Caco-2 (cell line): ENCODE measurements around the gene PCNX3. TPM values are rescaled to one million over a fixed set of nuclear protein-coding genes. Genes with fewer than 3 reads are reported as not detected.

Experiments used
- BruUV-seq: library from RNA; stranded (reverse); fragments of 400-500 nt; replicated peaks from 2 replicates; lab custom pipeline; 2021; lab: Mats Ljungman, UMichigan
- CTCF ChIA-PET: fragments of 300-600 bp; sonication (Branson Sonifier 250); formaldehyde crosslinking; loops from one replicate; lab custom pipeline; 2022; ENCODE audit warnings: antibody characterized with exemption; lab: Charles Lee
- POLR2A ChIA-PET: fragments of 300-600 bp; sonication (Branson Sonifier 250); formaldehyde crosslinking; loops from one replicate; lab custom pipeline; 2022; ENCODE audit warnings: antibody characterized with exemption; lab: Charles Lee
- DNase-seq, 2 experiments: peaks; one replicate each; pipeline versions ENCODE4 v3.0.0 to v3.0.0-alpha.2; 2020 to 2022
- H3K27me3 ChIP-seq: replicated peaks from 2 replicates; pipeline ENCODE4 v1.6.0; 2011; ENCODE audit warnings: low read length; ENCODE audit not compliant: control insufficient read depth, insufficient read depth
- H3K36me3 ChIP-seq: 2 replicates; pipeline ENCODE4 v1.5.1; 2011; ENCODE audit warnings: low read length; ENCODE audit not compliant: control insufficient read depth, insufficient read depth
- H3K4me1 ChIP-seq: fragments of 250-450 bp; sonication (Bioruptor Pico); 2 replicates; pipeline ENCODE4 v1.5.1; 2020; ENCODE audit warnings: mild to moderate bottlenecking
- H3K4me3 ChIP-seq: 2 replicates; pipeline ENCODE4 v1.5.1; 2011; ENCODE audit warnings: low read depth, mild to moderate bottlenecking, control low read depth, low read length
- H3K9me3 ChIP-seq: fragments of 250-450 bp; sonication (Bioruptor Pico); 2 replicates; pipeline ENCODE4 v1.5.1; 2020; ENCODE audit warnings: mild to moderate bottlenecking, moderate library complexity
- H3K27ac Mint-ChIP-seq: one replicate; pipeline ENCODE4 v1.8.0; 2022; ENCODE audit warnings: mixed read lengths; ENCODE audit not compliant: unreplicated experiment
- H3K27me3 Mint-ChIP-seq: one replicate; pipeline ENCODE4 v1.8.0; 2022; ENCODE audit warnings: mixed read lengths; ENCODE audit not compliant: insufficient read depth, unreplicated experiment
- H3K36me3 Mint-ChIP-seq: one replicate; pipeline ENCODE4 v1.8.0; 2022; ENCODE audit warnings: mild to moderate bottlenecking, mixed read lengths; ENCODE audit not compliant: insufficient read depth, unreplicated experiment
- H3K4me1 Mint-ChIP-seq: one replicate; pipeline ENCODE4 v1.8.0; 2022; ENCODE audit warnings: low read depth, mixed read lengths; ENCODE audit not compliant: unreplicated experiment
- H3K4me3 Mint-ChIP-seq: one replicate; pipeline ENCODE4 v1.8.0; 2022; ENCODE audit warnings: mild to moderate bottlenecking, moderate library complexity, mixed read lengths; ENCODE audit not compliant: unreplicated experiment
- H3K9me3 Mint-ChIP-seq: one replicate; pipeline ENCODE4 v1.8.0; 2022; ENCODE audit warnings: mixed read lengths; ENCODE audit not compliant: unreplicated experiment
- intact Hi-C: fragments of 100-400 bp; cut with micrococcal nuclease; formaldehyde crosslinking; loops from one replicate; pipeline ENCODE4 v1.10.0; 2022; ENCODE audit not compliant: unreplicated experiment
- total RNA-seq: library from RNA; stranded (reverse); gene quantifications from 2 replicates; pipeline ENCODE4 v1.2.3, GENCODE V29; 2022
- TF ChIP-seq, protein P1 (sequence below), 2 experiments: fragments of 200-600 bp in 1 of 2; IDR thresholded peaks; 1 replicate in 1 of 2; 2 replicates in 1 of 2; pipeline versions ENCODE4 v1.5.1 to v1.8.0; 2011 to 2022; ENCODE audit warnings: antibody characterized with exemption in 1 of 2, control low read depth in 1 of 2, inconsistent platforms in 1 of 2, low read depth in 1 of 2, low read length in 1 of 2, mild to moderate bottlenecking in 1 of 2, moderate library complexity in 1 of 2; ENCODE audit not compliant: insufficient read depth in 1 of 2, severe bottlenecking in 1 of 2, unreplicated experiment in 1 of 2

Gene PCNX3
- total RNA-seq, 1 experiment from 2014 or later: 52.7 TPM

DNA sequence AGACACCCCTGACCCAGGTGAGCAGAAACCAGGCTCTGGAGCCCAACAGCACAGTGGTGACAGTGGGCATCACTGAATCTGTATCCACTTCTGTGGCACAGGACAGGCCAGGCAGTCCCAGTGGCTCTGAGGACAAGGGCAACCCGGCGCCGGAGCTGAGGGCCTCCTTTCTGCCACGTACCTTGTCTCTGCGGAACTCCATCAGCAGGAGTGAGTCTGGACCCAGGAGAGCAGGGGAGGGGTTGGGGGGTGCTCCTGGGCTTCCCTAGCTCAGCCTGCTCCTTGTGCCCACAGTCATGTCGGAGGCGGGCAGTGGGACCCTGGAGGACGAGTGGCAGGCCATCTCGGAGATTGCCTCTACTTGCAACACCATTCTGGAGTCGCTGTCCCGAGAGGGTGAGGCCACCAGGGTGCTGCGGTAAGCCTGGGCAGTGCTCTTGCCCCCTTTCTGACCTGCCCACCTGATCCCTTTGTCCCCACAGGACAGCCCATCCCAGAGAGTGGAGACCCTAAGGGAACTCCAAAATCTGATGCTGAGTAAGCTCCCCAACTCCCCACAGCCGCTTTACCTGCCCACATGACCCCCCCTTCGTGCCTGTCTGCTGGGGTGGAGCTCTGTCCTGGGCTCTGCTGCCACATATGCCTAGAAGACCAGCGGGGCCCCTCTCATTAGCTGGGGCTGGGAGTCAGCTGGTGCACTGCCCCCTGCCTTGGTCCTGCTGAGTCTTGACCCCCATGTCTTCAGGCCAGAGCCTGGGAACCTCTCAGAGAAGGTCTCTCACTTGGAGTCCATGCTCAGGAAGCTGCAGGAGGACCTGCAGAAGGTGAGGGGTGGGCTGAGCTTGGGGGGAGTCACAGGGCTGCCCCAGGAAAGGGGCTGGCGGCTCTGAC lies 34.3 kb downstream of the PCNX3 start:
- ChIA-PET CTCF (interaction anchor here (0.7 kb wide), 1 partner anchor 76 kb away, joined by 3 read pairs; no protein-coding TSS in a partner anchor), POLR2A (no interaction called here)
- Histone ChIP-seq H3K36me3 (no peaks in the 10 kb centered on the region), H3K4me3 (no peak overlapping the region), H3K27me3 (no peaks in the 10 kb centered on the region), H3K9me3 (no peaks in the 10 kb centered on the region), H3K4me1 (peaks cover 33% of the 10 kb centered on the region)
- no peak overlapping the region for H3K4me3 Mint-ChIP-seq
- H3K36me3 Mint-ChIP-seq: peaks cover 38% of the 10 kb centered on the region
- BruUV-seq: no TSS peak
- no peaks in the 10 kb centered on the region for H3K27me3 Mint-ChIP-seq
- TF ChIP-seq, protein P1, sequence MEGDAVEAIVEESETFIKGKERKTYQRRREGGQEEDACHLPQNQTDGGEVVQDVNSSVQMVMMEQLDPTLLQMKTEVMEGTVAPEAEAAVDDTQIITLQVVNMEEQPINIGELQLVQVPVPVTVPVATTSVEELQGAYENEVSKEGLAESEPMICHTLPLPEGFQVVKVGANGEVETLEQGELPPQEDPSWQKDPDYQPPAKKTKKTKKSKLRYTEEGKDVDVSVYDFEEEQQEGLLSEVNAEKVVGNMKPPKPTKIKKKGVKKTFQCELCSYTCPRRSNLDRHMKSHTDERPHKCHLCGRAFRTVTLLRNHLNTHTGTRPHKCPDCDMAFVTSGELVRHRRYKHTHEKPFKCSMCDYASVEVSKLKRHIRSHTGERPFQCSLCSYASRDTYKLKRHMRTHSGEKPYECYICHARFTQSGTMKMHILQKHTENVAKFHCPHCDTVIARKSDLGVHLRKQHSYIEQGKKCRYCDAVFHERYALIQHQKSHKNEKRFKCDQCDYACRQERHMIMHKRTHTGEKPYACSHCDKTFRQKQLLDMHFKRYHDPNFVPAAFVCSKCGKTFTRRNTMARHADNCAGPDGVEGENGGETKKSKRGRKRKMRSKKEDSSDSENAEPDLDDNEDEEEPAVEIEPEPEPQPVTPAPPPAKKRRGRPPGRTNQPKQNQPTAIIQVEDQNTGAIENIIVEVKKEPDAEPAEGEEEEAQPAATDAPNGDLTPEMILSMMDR (IDR thresholded peaks at IDR 0.05; ENCODE audit: insufficient read depth in 1 of 2, low read depth in 1 of 2, low read length in 1 of 2, severe bottlenecking in 1 of 2, unreplicated experiment in 1 of 2): no peak
- no peak overlapping the region for H3K27ac Mint-ChIP-seq
- peaks cover 18% of the 10 kb centered on the region for H3K4me1 Mint-ChIP-seq
- peak in 1 of 2 experiments; percentile 35 for DNase-seq
- intact Hi-C loops: loop anchor here (5.0 kb wide), 1 partner anchor 207 kb away; the partner anchor contains the start of gene CFL1
- no peaks in the 10 kb centered on the region for H3K9me3 Mint-ChIP-seq

DNA sequence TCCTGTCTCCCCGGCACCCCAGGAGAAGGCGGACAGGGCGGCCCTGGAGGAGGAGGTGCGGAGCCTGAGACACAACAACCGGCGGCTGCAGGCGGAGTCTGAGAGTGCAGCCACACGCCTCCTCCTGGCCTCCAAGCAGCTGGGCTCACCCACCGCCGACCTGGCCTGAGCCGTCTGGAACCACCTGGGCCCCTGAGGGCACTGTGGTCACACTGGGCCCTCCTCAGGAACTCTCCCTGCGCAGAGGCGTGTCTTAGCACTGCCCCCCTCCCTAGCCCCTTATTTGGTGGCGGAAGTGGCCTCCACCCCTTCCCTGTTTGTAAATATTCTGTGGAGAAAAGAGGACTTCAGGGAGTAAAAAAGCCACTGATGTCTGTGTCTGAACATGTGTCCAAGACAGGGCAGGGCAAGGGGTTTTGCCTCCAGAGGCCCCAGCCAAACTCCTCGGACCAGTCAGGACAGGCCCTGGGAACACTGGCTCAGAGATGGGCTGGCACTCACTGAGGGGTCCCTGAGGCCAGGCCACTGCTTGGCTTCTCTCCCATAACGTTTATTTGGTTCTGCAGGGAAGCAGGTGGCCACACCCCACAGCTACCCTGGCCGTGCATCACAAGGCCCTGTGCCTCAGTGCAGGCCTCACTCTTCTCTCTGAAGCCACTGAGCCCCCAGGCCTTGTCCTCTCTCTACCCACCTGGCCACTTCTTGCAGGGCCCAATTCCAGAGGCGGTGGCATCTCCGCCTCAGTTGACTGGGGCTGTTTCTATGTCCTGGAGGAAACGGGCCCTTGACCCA lies 35.2 kb downstream of the PCNX3 start:
- Histone ChIP-seq H3K4me3 (no peak overlapping the region), H3K27me3 (no peaks in the 10 kb centered on the region), H3K36me3 (no peaks in the 10 kb centered on the region), H3K9me3 (no peaks in the 10 kb centered on the region), H3K4me1 (peaks cover 28% of the 10 kb centered on the region)
- BruUV-seq: no TSS peak
- CTCF ChIA-PET: interaction anchor here (0.7 kb wide), 1 partner anchor 77 kb away, joined by 3 read pairs; no protein-coding TSS in a partner anchor
- H3K9me3 Mint-ChIP-seq: no peaks in the 10 kb centered on the region
- peak in 1 of 2 experiments; percentile 42 for DNase-seq
- H3K4me1 Mint-ChIP-seq: peaks cover 18% of the 10 kb centered on the region
- intact Hi-C loops: loop anchor here (5.0 kb wide), 1 partner anchor 207 kb away; the partner anchor contains the start of gene CFL1
- no peak overlapping the region for H3K4me3 Mint-ChIP-seq
- TF ChIP-seq, protein P1 (IDR thresholded peaks at IDR 0.05; ENCODE audit: insufficient read depth in 1 of 2, low read depth in 1 of 2, low read length in 1 of 2, severe bottlenecking in 1 of 2, unreplicated experiment in 1 of 2): no peak
- peak overlapping the region; percentile 96 for H3K27ac Mint-ChIP-seq
- no peaks in the 10 kb centered on the region for H3K27me3 Mint-ChIP-seq
- H3K36me3 Mint-ChIP-seq: peaks cover 46% of the 10 kb centered on the region
- POLR2A ChIA-PET: interaction anchor here (0.5 kb wide), 1 partner anchor 162 kb away, joined by 3 read pairs; no protein-coding TSS in a partner anchor

DNA sequence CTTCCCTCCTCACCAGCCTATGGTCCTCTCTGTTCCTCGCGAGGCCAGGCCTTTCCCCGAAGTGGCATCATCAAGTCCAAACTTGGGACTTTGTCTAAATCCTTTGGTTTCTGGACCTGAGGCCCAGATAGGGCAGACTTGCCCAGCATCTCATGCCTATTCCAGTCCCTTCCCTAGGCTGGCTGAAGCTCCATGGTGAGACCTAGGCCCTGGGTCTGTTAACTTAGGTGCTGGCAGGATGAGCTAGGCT lies 35.7 kb downstream of the PCNX3 start:
- Mint-ChIP-seq H3K36me3 (peaks cover 51% of the 10 kb centered on the region), H3K4me3 (peak overlapping the region; percentile 76)
- CTCF ChIA-PET: no interaction called here

More for the DNA sequence above, 35.7 kb downstream of the PCNX3 start:
- Mint-ChIP-seq H3K4me1 (peaks cover 18% of the 10 kb centered on the region), H3K27ac (peak overlapping the region; percentile 96), H3K27me3 (no peaks in the 10 kb centered on the region), H3K9me3 (no peaks in the 10 kb centered on the region)
- H3K27me3 ChIP-seq: no peaks in the 10 kb centered on the region
- POLR2A ChIA-PET: interaction anchor here (0.5 to 2.4 kb wide), 2 partner anchors 12 to 162 kb away, joined by 3 to 14 read pairs; partner anchors contain the start of gene RELA
- TF ChIP-seq, protein P1 (IDR thresholded peaks at IDR 0.05; ENCODE audit: insufficient read depth in 1 of 2, low read depth in 1 of 2, low read length in 1 of 2, severe bottlenecking in 1 of 2, unreplicated experiment in 1 of 2): no peak
- no peak for DNase-seq
- intact Hi-C loops: loop anchor here (5.0 kb wide), 1 partner anchor 206 kb away; the partner anchor contains the start of gene CFL1
- BruUV-seq: no TSS peak
- H3K9me3 ChIP-seq: no peaks in the 10 kb centered on the region
- H3K4me1 ChIP-seq: peaks cover 22% of the 10 kb centered on the region
- no peaks in the 10 kb centered on the region for H3K36me3 ChIP-seq
- H3K4me3 ChIP-seq: no peak overlapping the region
